ENCODE results near the gene RTP2. TPM values are rescaled to one million over a fixed set of nuclear protein-coding genes. Genes with fewer than 3 reads are reported as not detected.

RTP2 gene
- total and polyA plus RNA-seq, 2 of the 4 experiments (the other 2 are of a cell fraction), result not detected

DNA sequence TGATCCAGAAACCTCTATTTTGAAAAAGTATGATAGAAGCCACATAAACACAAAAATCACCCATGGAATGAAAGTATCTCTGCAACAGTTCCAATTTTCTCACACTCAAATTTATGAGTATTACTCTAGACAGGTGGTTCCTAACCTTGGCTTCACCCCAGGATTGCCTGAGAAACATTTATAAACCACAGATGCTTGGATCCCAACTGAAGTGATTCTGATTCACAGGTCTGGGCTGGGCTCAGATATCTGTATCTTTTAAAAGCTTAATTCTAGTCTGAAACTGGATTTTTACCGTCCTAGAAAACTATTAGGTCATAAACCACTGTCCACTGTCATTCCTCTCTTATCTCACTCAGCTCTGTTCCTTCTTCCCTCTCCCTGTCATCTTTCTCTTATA, 24.8 kb downstream of the RTP2 start:
- ChIA-PET POLR2A (ENCODE audit: unreplicated experiment) (no interaction called here), CTCF (interaction anchor here (0.6 to 8.4 kb wide), 3 partner anchors 65 to 564 kb away, joined by 4 to 168 read pairs (median 6); no protein-coding TSS in a partner anchor)
- 20% methylated on average over 1 of the region's 1 CpG; no CpG with 5 or more reads in 1 of the 2 experiments for WGBS, 2 experiments (ENCODE audit: extremely low coverage in 2 of 2, insufficient read length in 1 of 2)
- no peak overlapping the region for H3K4me3 ChIP-seq (ENCODE audit: insufficient read depth, low read depth, low read length)
- no peak for ATAC-seq (ENCODE audit: low read depth)
- no peak overlapping the region for H3K56ac ChIP-seq (ENCODE audit: extremely low read depth, insufficient read depth, low read length)
- H3K9me3 ChIP-seq (ENCODE audit: control insufficient read depth, insufficient read depth, low read length), result no peaks in the 10 kb centered on the region
- H3K4me1 ChIP-seq (ENCODE audit: control insufficient read depth, insufficient read depth, low read length), result no peaks in the 10 kb centered on the region
- H3K79me1 ChIP-seq (ENCODE audit: low read depth in 1 of 2, low read length in 2 of 2), result no peaks in the 10 kb centered on the region
- H3K4ac ChIP-seq (ENCODE audit: low read depth, low read length), result no peak overlapping the region
- no peak overlapping the region for H3K27ac ChIP-seq (ENCODE audit: insufficient read depth, low read length)
- H3K18ac ChIP-seq (ENCODE audit: low read depth, low read length), result no peak overlapping the region
- H2BK5ac ChIP-seq (ENCODE audit: low read depth, low read length, poor library complexity, severe bottlenecking), result no peak overlapping the region
- no peaks in the 10 kb centered on the region for H4K20me1 ChIP-seq (ENCODE audit: insufficient read depth, low read length)
- H3K27me3 ChIP-seq (ENCODE audit: control insufficient read depth, insufficient read depth, low read length), result peaks cover 30% of the 10 kb centered on the region
- H3K4me2 ChIP-seq (ENCODE audit: low read depth, low read length), result no peak overlapping the region
- no peaks in the 10 kb centered on the region for H3K36me3 ChIP-seq (ENCODE audit: control insufficient read depth, insufficient read depth, low read length)
- H2BK15ac ChIP-seq (ENCODE audit: low read depth, low read length), result no peak overlapping the region
- no peak overlapping the region for H2AFZ ChIP-seq (replicated peaks; ENCODE audit: low read length, poor library complexity)
- no peak for TF ChIP-seq CHD1 (IDR thresholded peaks at IDR 0.05; ENCODE audit: low read depth, low read length)
- TF ChIP-seq MAFK (IDR thresholded peaks at IDR 0.05; ENCODE audit: low read depth, low read length), result no peak
- no peak for TF ChIP-seq POLR2A (IDR thresholded peaks at IDR 0.05; ENCODE audit: low read depth, low read length)
- TF ChIP-seq RCOR1 (IDR thresholded peaks at IDR 0.05; ENCODE audit: insufficient replicate concordance, low read length), result no peak
- no peak for TF ChIP-seq MXI1 (IDR thresholded peaks at IDR 0.05; ENCODE audit: borderline replicate concordance, low read depth, low read length)
- no peak for TF ChIP-seq CEBPB (IDR thresholded peaks at IDR 0.05; ENCODE audit: low read depth, low read length)
- no peak for TF ChIP-seq RFX5 (IDR thresholded peaks at IDR 0.05; ENCODE audit: low read depth, low read length)
- no peak for TF ChIP-seq SMC3 (IDR thresholded peaks at IDR 0.05; ENCODE audit: low read depth, low read length)
- no peak for TF ChIP-seq RAD21 (IDR thresholded peaks at IDR 0.05; ENCODE audit: low read length)
- TF ChIP-seq BHLHE40 (IDR thresholded peaks at IDR 0.05; ENCODE audit: low read depth, low read length), result no peak
- TF ChIP-seq, protein P1, sequence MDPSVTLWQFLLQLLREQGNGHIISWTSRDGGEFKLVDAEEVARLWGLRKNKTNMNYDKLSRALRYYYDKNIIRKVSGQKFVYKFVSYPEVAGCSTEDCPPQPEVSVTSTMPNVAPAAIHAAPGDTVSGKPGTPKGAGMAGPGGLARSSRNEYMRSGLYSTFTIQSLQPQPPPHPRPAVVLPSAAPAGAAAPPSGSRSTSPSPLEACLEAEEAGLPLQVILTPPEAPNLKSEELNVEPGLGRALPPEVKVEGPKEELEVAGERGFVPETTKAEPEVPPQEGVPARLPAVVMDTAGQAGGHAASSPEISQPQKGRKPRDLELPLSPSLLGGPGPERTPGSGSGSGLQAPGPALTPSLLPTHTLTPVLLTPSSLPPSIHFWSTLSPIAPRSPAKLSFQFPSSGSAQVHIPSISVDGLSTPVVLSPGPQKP (IDR thresholded peaks at IDR 0.05; ENCODE audit: borderline replicate concordance, low read depth, low read length), result no peak
- TF ChIP-seq MAZ (IDR thresholded peaks at IDR 0.05; ENCODE audit: borderline replicate concordance, low read depth, low read length), result no peak
- TF ChIP-seq NFE2L2 (IDR thresholded peaks at IDR 0.05; ENCODE audit: low read depth, low read length), result no peak
- TF ChIP-seq CTCF (conservative IDR thresholded peaks at IDR 0.05; ENCODE audit: low read depth, low read length), result no peak
- TF ChIP-seq, protein P2, sequence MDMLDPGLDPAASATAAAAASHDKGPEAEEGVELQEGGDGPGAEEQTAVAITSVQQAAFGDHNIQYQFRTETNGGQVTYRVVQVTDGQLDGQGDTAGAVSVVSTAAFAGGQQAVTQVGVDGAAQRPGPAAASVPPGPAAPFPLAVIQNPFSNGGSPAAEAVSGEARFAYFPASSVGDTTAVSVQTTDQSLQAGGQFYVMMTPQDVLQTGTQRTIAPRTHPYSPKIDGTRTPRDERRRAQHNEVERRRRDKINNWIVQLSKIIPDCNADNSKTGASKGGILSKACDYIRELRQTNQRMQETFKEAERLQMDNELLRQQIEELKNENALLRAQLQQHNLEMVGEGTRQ (IDR thresholded peaks at IDR 0.05; ENCODE audit: low read depth, low read length), result no peak
- no peak for TF ChIP-seq FOS (IDR thresholded peaks at IDR 0.05; ENCODE audit: low read depth, low read length)
- H2BK20ac ChIP-seq (ENCODE audit: low read depth, low read length), result no peak overlapping the region
- no peak overlapping the region for H3K9ac ChIP-seq (ENCODE audit: low read depth, low read length)
- no peak overlapping the region for H2AK5ac ChIP-seq (ENCODE audit: low read depth, low read length)
- H3K14ac ChIP-seq (replicated peaks; ENCODE audit: low read depth, low read length), result no peak overlapping the region
- dilution Hi-C loops (cut with HindIII; ENCODE audit: low sequenced_read_pairs, unreplicated experiment) (loop anchor here (25.0 kb wide), 2 partner anchors 365 to 465 kb away; no protein-coding TSS in a partner anchor), in situ Hi-C loops (cut with MboI; ENCODE audit: low sequenced_read_pairs) (loop anchor here (5.0 kb wide), 2 partner anchors 360 to 450 kb away; no protein-coding TSS in a partner anchor), intact Hi-C loops (cut with micrococcal nuclease) (loop anchor here (10.0 kb wide), 1 partner anchor 833 kb away; the partner anchor contains the start of gene ADIPOQ)
- no peak for DNase-seq
- BruUV-seq (replicated peaks), result no TSS peak
- H2AK9ac ChIP-seq (replicated peaks; ENCODE audit: low read depth, low read length, poor library complexity), result no peak overlapping the region
- no peak overlapping the region for H4K8ac ChIP-seq (ENCODE audit: low read depth in 2 of 2, low read length in 2 of 2)
- no peak overlapping the region for H4K5ac ChIP-seq (ENCODE audit: low read depth, low read length)
- no peak overlapping the region for H4K91ac ChIP-seq (ENCODE audit: insufficient read depth, low read depth, low read length)
- H2BK120ac ChIP-seq (ENCODE audit: low read depth, low read length), result no peak overlapping the region
- H3K9me1 ChIP-seq (ENCODE audit: insufficient read depth, low read length), result no peaks in the 10 kb centered on the region; the same call in 1 of the 2 replicates
- no peak overlapping the region for H3K23ac ChIP-seq (ENCODE audit: low read depth, low read length)
